ENCODE results near the gene CEP78. TPM values are rescaled to one million over a fixed set of nuclear protein-coding genes. Genes with fewer than 3 reads are reported as not detected.
"Not testable (repeated sequence)": the region's sequence is repeated elsewhere in the genome, so short reads cannot be mapped to it uniquely, and the experiment has no call there.

Gene CEP78
- 30.6 and 34.6 TPM in 2 replicates for total RNA-seq

DNA sequence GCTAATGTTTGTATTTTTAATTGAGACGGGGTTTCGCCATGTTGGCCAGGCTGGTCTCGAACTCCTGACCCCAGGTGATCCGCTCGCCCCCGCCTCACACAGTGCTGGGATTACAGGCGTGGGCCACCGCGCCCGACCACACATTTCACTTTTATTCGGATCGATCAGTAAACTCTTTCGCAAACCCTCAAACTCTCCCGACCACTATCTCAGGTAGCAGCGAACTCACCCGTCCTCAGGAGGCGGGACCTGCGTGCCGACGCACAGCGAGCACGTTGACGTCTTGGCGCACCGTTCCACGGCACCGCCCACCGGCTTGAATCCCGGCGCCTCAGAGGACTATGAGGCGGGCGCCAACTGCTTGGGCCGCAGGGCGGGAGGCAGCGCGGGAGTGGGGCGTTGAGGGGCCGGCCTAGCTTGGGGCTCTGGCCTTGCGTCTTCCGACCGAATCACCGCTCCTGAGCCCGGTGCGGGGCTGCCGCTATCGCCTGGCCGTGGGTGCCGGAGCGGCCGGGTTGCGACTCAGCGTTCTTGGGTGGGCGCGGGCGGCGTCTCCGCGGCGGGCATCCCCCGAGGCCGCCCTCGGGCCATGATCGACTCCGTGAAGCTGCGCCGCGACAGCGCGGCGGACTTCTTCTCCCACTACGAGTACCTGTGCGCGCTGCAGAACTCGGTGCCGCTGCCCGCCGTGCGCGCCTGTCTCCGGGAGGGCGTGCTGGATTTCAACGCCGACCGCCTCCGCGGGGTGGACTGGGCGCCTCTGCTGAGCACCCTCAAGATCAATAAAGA, at the start of gene CEP78:
Gene CEP78, plus strand, starts transcription at position 314 of the 789 bp plus-strand sequence. Its CDS starts 276 bp downstream, at position 590.
- intact Hi-C loops (cut with micrococcal nuclease): loop anchor here (1.0 to 10.0 kb wide), 14 partner anchors 25 to 1841 kb away; partner anchors contain the start of genes GCNT1, PSAT1, RFK and TLE4

- intact Hi-C loops (cut with micrococcal nuclease): no loop called here
Measured at GRCh38 chr9:78187763-78188484, 48.0 kb upstream of the CEP78 start.

GRCh38 chr9:78188594-78188993, 47.3 kb upstream of the CEP78 start:
- intact Hi-C loops (cut with micrococcal nuclease): no loop called here

- intact Hi-C loops (cut with micrococcal nuclease): no loop called here
Measured at GRCh38 chr9:78189001-78189400, 46.9 kb upstream of the CEP78 start.

DNA sequence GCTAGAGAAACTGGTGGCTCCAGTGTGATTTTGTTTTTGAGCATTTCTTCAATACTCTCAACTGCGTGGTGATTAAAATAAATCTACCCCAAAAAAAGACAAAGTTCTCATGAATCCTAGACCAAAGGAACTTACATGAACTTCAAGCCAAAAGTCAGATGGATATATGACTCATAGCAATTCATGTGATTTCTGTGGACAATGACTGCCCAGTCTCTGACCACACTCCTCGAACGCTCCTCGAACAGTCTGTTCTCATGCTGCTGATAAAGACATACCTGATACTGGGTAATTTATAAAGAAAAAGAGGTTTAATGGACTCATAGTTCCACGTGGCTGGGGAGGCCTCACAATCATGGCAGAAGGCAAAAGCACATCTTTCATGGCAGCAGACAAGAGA, 46.4 kb upstream of the CEP78 start:
- intact Hi-C loops (cut with micrococcal nuclease): no loop called here

- intact Hi-C loops (cut with micrococcal nuclease): no loop called here
Measured at GRCh38 chr9:78191931-78192330, 43.9 kb upstream of the CEP78 start.

- intact Hi-C loops (cut with micrococcal nuclease): no loop called here
Measured at GRCh38 chr9:78196258-78196657, 39.6 kb upstream of the CEP78 start.

- intact Hi-C loops (cut with micrococcal nuclease): loop anchor here (1.0 kb wide), 3 partner anchors 10 to 68 kb away; partner anchors contain the start of gene CEP78
Measured at GRCh38 chr9:78201158-78201777, 34.6 kb upstream of the CEP78 start.

GRCh38 chr9:78207319-78207718, 28.6 kb upstream of the CEP78 start:
- intact Hi-C loops (cut with micrococcal nuclease): no loop called here

DNA sequence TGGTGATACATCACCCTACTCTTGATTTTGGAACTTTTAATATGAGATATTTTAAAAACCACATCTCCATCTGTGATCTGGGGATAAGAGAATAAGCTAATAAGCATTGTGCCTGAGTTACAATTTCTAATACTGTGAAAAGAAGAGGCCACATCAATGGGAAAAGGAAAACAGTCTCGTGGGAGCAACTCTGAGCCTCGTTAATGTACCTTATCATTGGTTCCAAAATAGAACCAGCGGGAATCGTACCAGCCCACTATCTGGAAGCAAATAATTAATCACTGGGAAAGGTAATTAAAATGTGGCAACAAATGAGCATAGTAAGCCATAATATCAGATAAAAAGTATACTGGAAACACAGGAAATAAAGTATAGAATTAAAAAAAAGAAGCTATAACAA, 28.0 kb upstream of the CEP78 start:
- intact Hi-C loops (cut with micrococcal nuclease): no loop called here

DNA sequence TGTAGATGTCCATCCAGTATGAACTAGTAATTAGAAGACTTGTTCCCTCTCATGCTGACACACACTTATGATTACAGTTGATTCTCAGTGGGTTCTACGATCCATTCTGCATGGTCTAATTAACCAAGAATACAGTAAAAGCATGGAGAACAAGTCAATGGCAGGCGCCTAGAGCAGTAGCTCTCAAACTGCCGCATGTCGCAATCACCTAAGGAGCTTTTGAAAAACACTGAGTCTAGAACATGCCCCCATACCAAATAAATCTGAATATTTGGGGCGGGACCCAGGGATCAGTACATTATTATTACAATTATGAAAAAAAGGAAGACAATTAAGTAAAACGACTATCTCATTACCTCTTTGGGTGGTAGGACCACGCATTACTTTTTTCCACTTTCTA, 26.7 kb upstream of the CEP78 start:
- intact Hi-C loops (cut with micrococcal nuclease): no loop called here

DNA sequence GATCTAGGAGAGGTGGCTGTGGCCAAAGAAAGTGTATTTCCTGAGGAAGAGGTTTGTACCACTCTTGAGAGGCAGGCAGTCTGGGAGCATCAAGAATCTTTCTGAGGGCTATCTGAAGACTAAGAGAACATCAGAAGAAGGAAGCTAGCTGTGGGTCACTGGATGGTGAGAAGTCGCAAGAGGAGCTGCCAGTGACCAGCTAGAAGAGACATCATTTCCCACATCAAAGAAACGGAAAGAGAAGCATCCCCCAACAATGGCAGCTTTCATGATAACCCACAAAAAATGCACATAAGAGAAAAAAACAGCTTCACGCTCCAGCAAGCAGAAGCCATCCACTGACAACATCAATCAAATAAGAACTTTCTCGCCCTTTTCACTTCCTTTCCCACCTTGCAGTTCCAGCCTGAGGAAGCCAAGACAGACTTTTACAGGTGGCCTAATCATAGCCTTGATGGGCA, 25.0 kb upstream of the CEP78 start:
- intact Hi-C loops (cut with micrococcal nuclease): loop anchor here (1.0 to 5.0 kb wide), 4 partner anchors 10 to 754 kb away; partner anchors contain the start of gene CEP78

DNA sequence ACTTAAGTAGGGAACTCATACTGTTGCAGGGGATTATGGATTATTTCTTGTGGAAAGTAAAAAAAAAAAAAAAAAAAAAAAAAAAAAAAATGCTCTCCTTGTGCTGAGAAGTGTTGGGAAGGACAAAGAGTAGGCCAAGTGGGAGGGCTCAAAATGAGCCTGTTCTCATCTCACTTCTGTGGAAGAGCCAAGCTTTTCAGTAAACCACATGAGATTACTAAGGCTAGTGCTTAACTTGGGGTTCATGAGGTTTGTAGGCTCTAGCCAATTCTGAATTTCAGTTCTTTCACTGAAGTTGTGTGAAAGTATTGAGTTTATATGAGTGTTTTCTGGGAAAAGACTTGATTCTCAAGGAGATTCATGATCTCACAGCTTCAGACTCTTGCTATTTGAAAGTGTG, 23.0 kb upstream of the CEP78 start:
- intact Hi-C loops (cut with micrococcal nuclease): loop anchor here (1.0 to 5.0 kb wide), 5 partner anchors 92 to 756 kb away; no protein-coding TSS in a partner anchor

DNA sequence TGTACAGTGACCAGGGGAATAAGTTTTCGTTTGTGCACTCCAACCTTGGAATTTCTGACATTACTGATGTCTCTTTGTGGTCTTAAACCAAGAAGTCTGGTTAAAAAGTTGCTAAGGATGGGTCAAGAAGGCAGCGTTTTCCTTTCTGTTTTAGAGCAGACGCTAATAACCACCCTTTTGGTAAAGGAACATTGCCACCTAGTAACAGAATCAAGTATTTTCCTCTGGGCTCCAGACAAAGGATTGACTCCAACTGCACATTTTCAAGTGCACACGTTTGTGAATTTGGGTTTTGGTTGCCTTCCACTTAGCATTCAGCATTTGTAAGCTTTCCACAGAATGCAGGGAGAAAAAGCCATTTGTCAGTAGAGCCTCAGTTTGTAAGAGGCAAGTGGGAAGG, 22.2 kb upstream of the CEP78 start:
- intact Hi-C loops (cut with micrococcal nuclease): loop anchor here (1.0 to 5.0 kb wide), 6 partner anchors 11 to 756 kb away; no protein-coding TSS in a partner anchor

- intact Hi-C loops (cut with micrococcal nuclease): loop anchor here (1.0 to 5.0 kb wide), 3 partner anchors 12 to 757 kb away; no protein-coding TSS in a partner anchor
Measured at GRCh38 chr9:78214492-78214891, 21.4 kb upstream of the CEP78 start.

GRCh38 chr9:78215706-78216105, 20.2 kb upstream of the CEP78 start:
- intact Hi-C loops (cut with micrococcal nuclease): no loop called here

DNA sequence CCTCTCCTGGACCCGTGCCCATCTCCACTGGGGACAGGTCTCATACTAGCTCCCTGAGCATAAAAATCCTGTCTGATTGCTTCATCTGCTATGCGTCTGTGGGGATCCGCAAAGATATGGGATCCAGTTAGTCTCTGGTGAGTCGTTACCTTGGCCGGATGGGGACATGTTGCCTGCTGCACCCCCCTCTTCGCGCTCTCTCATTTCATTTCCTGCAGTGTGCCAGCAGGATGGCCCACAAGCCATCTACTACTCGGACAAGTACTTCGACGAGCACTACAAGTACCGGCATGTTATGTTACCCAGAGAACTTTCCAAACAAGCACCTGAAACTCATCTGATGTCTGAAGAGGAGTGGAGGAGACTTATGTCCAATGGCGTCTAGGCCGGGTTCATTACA, 17.0 kb upstream of the CEP78 start:
- intact Hi-C loops (cut with micrococcal nuclease): no loop called here

DNA sequence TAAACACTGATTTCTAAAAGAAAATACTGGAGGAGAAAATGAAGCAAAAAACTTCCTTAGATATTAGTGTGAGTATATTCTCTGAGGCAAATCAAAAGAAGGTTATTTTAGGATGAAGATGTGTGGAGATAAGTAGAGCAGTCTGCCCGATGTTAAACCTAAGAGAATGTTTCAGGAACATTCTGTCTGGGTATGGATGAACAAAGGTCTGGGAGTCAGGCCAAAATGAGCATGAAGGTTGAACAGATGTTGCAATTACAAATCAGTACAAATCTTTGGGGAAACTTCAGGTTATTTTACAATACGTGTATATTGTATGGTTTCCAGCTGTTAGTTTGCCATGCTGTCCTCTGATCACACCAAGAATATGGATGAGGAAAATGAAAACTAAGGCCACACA, 14.4 kb upstream of the CEP78 start:
- intact Hi-C loops (cut with micrococcal nuclease): no loop called here

- intact Hi-C loops (cut with micrococcal nuclease): not testable (repeated sequence)
Measured at GRCh38 chr9:78221841-78222240, 14.0 kb upstream of the CEP78 start.

GRCh38 chr9:78230761-78231160, 5.1 kb upstream of the CEP78 start:
- intact Hi-C loops (cut with micrococcal nuclease): loop anchor here (10.0 kb wide), 2 partner anchors 1056 to 1836 kb away; partner anchors contain the start of genes RFK and VPS13A

GRCh38 chr9:78232471-78232870, 3.4 kb upstream of the CEP78 start:
- intact Hi-C loops (cut with micrococcal nuclease): loop anchor here (10.0 kb wide), 2 partner anchors 1058 to 1838 kb away; partner anchors contain the start of genes RFK and VPS13A
